Stimulated activated CD4-positive, alpha-beta T cell treated with anti-CD3 and anti-CD28 coated beads, TNF-alpha, amount 100 ng/mL, for 4 hours (primary cell): ENCODE results near the gene SCYL1.

Experiments used
- DNase-seq, 3 experiments: peaks; one replicate each; pipeline ENCODE4 v3.0.0-alpha.2; 2020; ENCODE audit warnings: low read depth in 3 of 3

SCYL1 gene

DNA sequence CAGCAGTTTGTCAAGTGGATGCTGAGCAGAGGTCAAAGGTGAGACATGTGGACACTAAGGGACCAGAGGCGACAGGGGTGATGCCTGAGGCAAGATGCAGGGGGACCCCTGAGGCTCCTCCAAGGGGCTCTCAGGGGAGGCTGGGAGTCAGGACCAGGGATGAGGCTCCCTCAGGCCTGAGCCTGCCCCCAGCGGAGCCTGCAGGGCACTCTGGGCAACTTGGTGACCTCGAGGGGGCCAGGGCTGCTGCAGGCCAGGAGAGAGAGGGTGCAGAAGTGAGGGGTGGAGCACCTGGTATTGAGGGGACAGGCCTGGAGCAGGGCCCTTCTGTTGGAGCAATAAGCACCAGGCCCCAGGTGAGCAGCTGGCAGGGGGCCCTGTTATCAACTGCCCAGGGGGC is 57.0 kb downstream of the SCYL1 start:
- DNase-seq, result no peak

DNA sequence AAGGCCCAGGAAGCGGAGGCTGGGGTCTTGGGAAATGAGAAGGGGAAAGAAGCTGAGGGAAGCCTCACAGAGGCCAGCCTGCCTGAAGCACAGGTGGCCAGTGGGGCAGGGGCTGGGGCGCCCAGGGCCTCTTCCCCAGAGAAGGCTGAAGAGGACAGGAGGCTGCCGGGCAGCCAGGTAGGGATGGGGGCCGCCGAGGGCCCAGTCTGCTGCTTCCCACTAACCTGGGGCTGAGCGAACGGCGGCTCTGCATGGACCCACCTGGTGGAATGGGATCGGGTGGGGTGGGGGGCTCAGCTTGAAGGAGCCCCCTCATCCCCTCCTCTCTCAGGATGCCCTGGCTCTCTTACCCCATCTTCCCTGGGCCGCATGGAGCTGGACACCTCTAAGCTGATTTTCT is 58.7 kb downstream of the SCYL1 start:
- no peak for DNase-seq

DNA sequence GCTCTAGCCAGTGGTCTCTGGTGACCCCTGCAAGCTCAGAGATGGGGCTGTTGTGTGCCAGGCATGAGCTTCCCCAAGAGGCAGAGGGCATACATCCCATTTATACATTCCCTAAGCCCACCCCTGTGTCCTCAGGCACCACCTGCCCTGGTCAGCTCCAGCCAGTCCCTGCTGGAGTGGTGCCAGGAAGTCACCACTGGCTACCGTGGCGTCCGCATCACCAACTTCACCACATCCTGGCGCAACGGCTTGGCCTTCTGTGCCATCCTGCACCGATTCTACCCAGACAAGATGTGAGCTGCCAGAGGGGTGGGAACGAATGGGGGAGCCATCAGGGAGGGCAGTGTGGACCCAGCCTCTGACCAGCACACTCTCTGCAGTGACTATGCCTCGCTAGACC is 59.2 kb downstream of the SCYL1 start:
- no peak for DNase-seq

DNA sequence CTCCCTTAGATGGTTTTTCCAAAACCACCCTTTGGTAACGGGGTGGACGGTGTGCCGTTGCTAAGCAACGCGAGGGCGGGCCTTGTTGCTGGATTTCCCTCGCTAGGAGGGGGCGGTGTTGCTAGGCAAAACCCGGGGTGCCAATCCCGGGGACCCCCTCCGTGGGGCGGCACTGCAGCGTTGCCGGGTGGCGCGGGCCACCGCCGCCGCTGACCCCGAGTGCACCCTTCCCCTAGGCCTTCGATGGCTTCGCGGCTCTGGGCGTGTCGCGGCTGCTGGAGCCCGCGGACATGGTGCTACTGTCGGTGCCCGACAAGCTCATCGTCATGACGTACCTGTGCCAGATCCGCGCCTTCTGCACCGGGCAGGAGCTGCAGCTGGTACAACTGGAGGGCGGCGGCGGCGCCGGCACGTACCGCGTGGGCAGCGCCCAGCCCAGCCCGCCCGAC is 59.9 kb downstream of the SCYL1 start:
- no peak for DNase-seq

DNA sequence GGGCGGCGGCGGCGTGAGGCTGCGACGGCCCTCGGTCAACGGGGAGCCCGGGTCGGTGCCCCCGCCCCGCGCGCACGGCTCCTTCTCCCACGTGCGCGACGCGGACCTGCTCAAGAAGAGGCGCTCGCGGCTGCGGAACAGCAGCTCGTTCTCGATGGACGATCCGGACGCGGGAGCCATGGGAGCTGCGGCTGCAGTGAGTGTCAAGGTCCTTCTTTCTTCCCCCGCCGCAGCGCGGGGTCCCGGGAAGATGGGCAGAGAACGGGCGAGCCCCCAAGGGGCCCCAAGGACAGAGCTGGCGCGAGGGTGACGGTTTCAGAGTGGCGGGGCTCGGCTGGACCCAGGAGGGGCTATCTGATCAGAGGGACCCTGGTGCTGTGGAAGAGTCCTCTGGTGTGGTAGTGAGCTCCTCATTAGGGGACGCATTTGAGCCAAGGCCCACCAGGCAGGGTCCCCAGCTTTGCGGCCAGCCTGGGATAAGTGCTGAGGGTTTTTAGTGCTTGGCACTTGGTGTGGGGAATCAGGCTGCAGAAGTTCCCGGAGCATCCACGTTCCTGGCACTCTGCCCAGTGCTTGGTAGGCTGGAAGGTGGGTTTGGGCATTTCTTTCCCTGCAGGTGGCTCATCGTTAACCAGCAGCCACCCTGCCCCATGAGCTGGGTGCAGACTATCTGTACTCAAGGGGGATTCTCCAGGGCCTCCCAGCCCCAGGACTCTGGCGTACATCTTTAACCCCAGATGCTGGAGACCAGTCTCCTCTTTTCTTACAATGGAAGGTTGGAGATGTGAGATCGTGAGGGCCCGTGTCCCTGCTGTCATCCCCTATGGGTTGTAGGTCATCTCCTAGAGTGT is 60.7 kb downstream of the SCYL1 start:
- DNase-seq, result no peak

DNA sequence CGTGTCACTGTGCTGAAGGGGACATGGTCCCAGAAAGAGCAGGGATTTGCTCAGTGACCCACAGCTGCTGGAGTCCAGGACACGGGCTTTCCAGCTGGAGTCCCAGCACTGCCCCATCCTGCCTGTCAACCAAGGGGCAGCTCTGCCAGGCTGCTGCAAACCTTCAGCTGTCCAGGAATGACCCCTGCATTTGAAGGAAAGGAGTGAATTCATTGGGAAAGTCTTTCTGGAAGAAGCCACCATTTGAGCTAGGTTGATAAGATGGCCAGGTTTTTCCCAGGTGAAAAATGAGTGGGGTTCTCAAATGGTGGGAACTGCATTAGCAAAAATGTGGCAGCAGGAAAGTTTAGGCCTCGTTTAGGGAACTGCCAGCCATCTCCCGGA is 61.4 kb downstream of the SCYL1 start:
- no peak for DNase-seq

DNA sequence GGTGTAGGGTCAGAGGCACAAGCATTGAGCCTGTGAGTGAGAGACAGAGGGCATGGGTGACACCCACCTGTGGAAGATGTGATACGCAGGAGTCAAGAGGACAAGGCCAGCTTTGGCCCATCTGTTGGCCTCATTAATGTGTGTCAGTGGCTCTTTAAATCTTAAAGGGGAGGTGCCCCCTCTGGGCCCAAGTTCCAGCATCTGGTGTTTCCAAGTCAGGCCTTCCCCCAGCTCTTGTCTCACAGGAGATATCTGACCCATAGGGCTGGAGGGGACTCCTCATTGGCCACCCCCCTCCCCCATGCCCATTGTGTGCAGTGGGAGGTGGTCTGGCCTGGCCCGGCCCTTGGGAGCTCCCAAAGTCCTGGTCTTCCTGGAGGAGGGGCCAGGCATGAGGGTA is 61.8 kb downstream of the SCYL1 start:
- DNase-seq, result no peak
